A549 (cell line): Measurements from ENCODE around the gene IRF8. TPM values are rescaled to one million over a fixed set of nuclear protein-coding genes. Genes with fewer than 3 reads are reported as not detected.

Source experiments
- ATAC-seq, 2 experiments: fragments of 200-7000 bp in 1 of 2; fragments of >200 bp in 1 of 2; cut with Nextera tagmentation in 1 of 2; cut with Tn5 transposase in 1 of 2; 3 replicates each; pipeline versions ENCODE4 v1.8.0 to v1.9.1; 2018 to 2020; ENCODE audit warnings: mild to moderate bottlenecking in 1 of 2, moderate library complexity in 1 of 2
- CTCF ChIA-PET: fragments of 300-600 bp; sonication (Branson Sonifier 250); formaldehyde crosslinking; extraction: SDS; loops from one replicate; lab custom pipeline; 2021; ENCODE audit warnings: antibody characterized with exemption, inconsistent platforms; lab: Yijun Ruan, JAX
- POLR2A ChIA-PET: fragments of 350-600 bp; formaldehyde crosslinking; extraction: SDS; loops from one replicate; lab custom pipeline; 2021; ENCODE audit warnings: antibody characterized with exemption, inconsistent platforms; lab: Yijun Ruan, JAX
- DNase-seq, 2 experiments: peaks; one replicate each; pipeline versions ENCODE4 v3.0.0 to v3.0.0-alpha.2; 2011 to 2016; ENCODE audit warnings: low read depth in 1 of 2, low spot score in 1 of 2
- FAIRE-seq: peaks from 2 replicates; lab custom pipeline; 2011; peaks lifted over from hg19 to GRCh38; lab: Jason Lieb, UNC
- H3K27ac ChIP-seq, 2 experiments: fragments of >200 bp; sonication (Bioruptor Twin); formaldehyde crosslinking; 3 replicates each; pipeline ENCODE4 v1.5.1; 2016 to 2017
- H3K4me1 ChIP-seq: fragments of >200 bp; sonication (Bioruptor Twin); formaldehyde crosslinking; 3 replicates; pipeline ENCODE4 v1.6.1; 2016
- H3K4me2 ChIP-seq: fragments of >200 bp; sonication (Bioruptor Twin); formaldehyde crosslinking; 3 replicates; pipeline ENCODE4 v1.6.1; 2016
- H3K4me3 ChIP-seq: fragments of >200 bp; sonication (Bioruptor Twin); formaldehyde crosslinking; 3 replicates; pipeline ENCODE4 v1.5.1; 2016
- H3K9me3 ChIP-seq: fragments of >200 bp; sonication (Bioruptor Twin); formaldehyde crosslinking; 3 replicates; pipeline ENCODE4 v1.6.1; 2016
- ATOH8 ChIP-seq: fragments of 250-450 bp; sonication (Bioruptor Pico); IDR thresholded peaks from 2 replicates; pipeline ENCODE4 v1.5.0; 2020; ENCODE audit warnings: low read depth, mild to moderate bottlenecking, moderate library complexity
- BHLHE40 ChIP-seq: IDR thresholded peaks from 2 replicates; pipeline ENCODE4 v1.6.1; 2012; ENCODE audit warnings: low read depth, low read length, inconsistent platforms
- CBX8 ChIP-seq: fragments of 200-600 bp; sonication (generic); IDR thresholded peaks from 2 replicates; pipeline ENCODE4 v1.6.1; 2016
- CEBPB ChIP-seq, 2 experiments: fragments of >200 bp in 1 of 2; sonication (Bioruptor Twin) in 1 of 2; formaldehyde crosslinking in 1 of 2; IDR thresholded peaks; 2 replicates each; pipeline ENCODE4 v1.6.1; 2012 to 2016
- CHD4 ChIP-seq: fragments of 200-600 bp; sonication (generic); IDR thresholded peaks from 2 replicates; pipeline ENCODE4 v1.6.1; 2016; ENCODE audit warnings: antibody characterized with exemption, mild to moderate bottlenecking, borderline replicate concordance
- EHMT2 ChIP-seq: fragments of 200-600 bp; sonication (generic); IDR thresholded peaks from 2 replicates; pipeline ENCODE4 v1.6.1; 2016; ENCODE audit warnings: antibody characterized with exemption, low read depth, mild to moderate bottlenecking, moderate library complexity
- ELK1 ChIP-seq: fragments of 150-350 bp; IDR thresholded peaks from 2 replicates; pipeline ENCODE4 v1.6.1; 2014; ENCODE audit warnings: low read depth, mild to moderate bottlenecking, low read length
- EP300 ChIP-seq, 2 experiments: fragments of >200 bp; sonication (Bioruptor Twin); formaldehyde crosslinking; IDR thresholded peaks; 2 replicates in 1 of 2; 3 replicates in 1 of 2; pipeline ENCODE4 v1.6.1; 2016 to 2017
- ESRRA ChIP-seq: fragments of 150-350 bp; IDR thresholded peaks from 2 replicates; pipeline ENCODE4 v1.6.1; 2014; ENCODE audit warnings: mild to moderate bottlenecking, low read length, borderline replicate concordance
- FOXS1 ChIP-seq: fragments of 250-450 bp; sonication (Bioruptor Pico); IDR thresholded peaks from 2 replicates; pipeline ENCODE4 v1.5.0; 2020; ENCODE audit warnings: mild to moderate bottlenecking, moderate library complexity
- HOXA7 ChIP-seq: fragments of 250-450 bp; sonication (Bioruptor Pico); IDR thresholded peaks from 2 replicates; pipeline ENCODE4 v1.5.0; 2020; ENCODE audit warnings: mild to moderate bottlenecking, moderate library complexity
- HOXB13 ChIP-seq: fragments of 250-450 bp; sonication (Bioruptor Pico); IDR thresholded peaks from 2 replicates; pipeline ENCODE4 v1.5.0; 2020; ENCODE audit warnings: low read depth, mild to moderate bottlenecking, moderate library complexity
- KDM5A ChIP-seq: fragments of 200-600 bp; sonication (generic); IDR thresholded peaks from 2 replicates; pipeline ENCODE4 v1.6.1; 2016; ENCODE audit warnings: antibody characterized with exemption, mild to moderate bottlenecking
- MYC ChIP-seq: IDR thresholded peaks from 2 replicates; pipeline ENCODE4 v1.6.1; 2012; ENCODE audit warnings: mild to moderate bottlenecking, inconsistent platforms, low read length, improper control_type of control experiment, borderline replicate concordance
- PBX3 ChIP-seq: IDR thresholded peaks from 2 replicates; pipeline ENCODE4 v1.6.1; 2012
- PHF8 ChIP-seq: fragments of 200-600 bp; sonication (generic); IDR thresholded peaks from 2 replicates; pipeline ENCODE4 v1.6.1; 2016; ENCODE audit warnings: low read depth, mild to moderate bottlenecking, antibody characterized with exemption, moderate library complexity, borderline replicate concordance
- POLR2AphosphoS2 ChIP-seq: conservative IDR thresholded peaks from 2 replicates; pipeline ENCODE4 v1.6.1; 2012; ENCODE audit warnings: low read length, improper control_type of control experiment, inconsistent platforms
- RARB ChIP-seq: fragments of 250-450 bp; sonication (Bioruptor Pico); IDR thresholded peaks from 2 replicates; pipeline ENCODE4 v1.8.0; 2021; ENCODE audit warnings: mild to moderate bottlenecking, moderate library complexity
- REST ChIP-seq: fragments of 200-600 bp; sonication (generic); IDR thresholded peaks from 2 replicates; pipeline ENCODE4 v1.6.1; 2016; ENCODE audit warnings: antibody characterized with exemption, mild to moderate bottlenecking, moderate library complexity
- ZFP36 ChIP-seq: fragments of 450-650 bp; IDR thresholded peaks from 2 replicates; pipeline ENCODE4 v1.6.1; 2014; ENCODE audit warnings: borderline replicate concordance; ENCODE audit not compliant: partially characterized antibody
- WGBS: methylation state at CpG from one replicate; pipeline ENCODE4 v1.1.6; 2017; ENCODE audit errors: missing lambda C conversion rate; 5-methylcytosine and 5-hydroxymethylcytosine counted together
- polyA plus RNA-seq, 4 experiments: library from polyadenylated mRNA; depleted of rRNA in 3 of 4; stranded (reverse); fragments of >200 nt; fragmentation: RNase III in 1 of 4; extraction: RNeasy Plus Mini Kit Qiagen cat#74134 plus additional on column Dnase treatment in 1 of 4; gene quantifications; 2 replicates in 3 of 4; 3 replicates in 1 of 4; pipeline ENCODE4 v1.2.3, GENCODE V29; 2011 to 2017

Gene IRF8
- polyA plus RNA-seq, 2 of the 4 experiments (the other 2 are of a cell fraction): 0.16 to 0.18 TPM

GRCh38 chr16:85908444-85908843, 9.5 kb downstream of the IRF8 start:
- H3K4me3 ChIP-seq: no peak overlapping the region
- H3K27ac ChIP-seq: no peak overlapping the region
- DNase-seq: no peak
- no peaks in the 10 kb centered on the region for H3K4me1 ChIP-seq
- no peak overlapping the region for H3K4me2 ChIP-seq
- peaks cover 7% of the 10 kb centered on the region; the same call in 1 of the 3 replicates for H3K9me3 ChIP-seq
- POLR2A ChIA-PET: no interaction called here
- ATAC-seq: no peak
- CTCF ChIA-PET: interaction anchor here (0.6 to 1.5 kb wide), 4 partner anchors 80 to 794 kb away, joined by 3 to 6 read pairs (median 3); no protein-coding TSS in a partner anchor
- whole genome bisulfite sequencing: 35% methylated on average over 3 of the region's 3 CpGs
- TF ChIP-seq BHLHE40 (0 out of 2 replicates have a peak, but pooled peaks have one; percentile 14), ZFP36 (no peak)
- FAIRE-seq: no peak

- WGBS: 78% methylated on average over 10 of the region's 10 CpGs
- TF ChIP-seq ESRRA (no peak), HOXB13 (CRISPR knock-in tag) (no peak), CEBPB (IDR thresholded peaks at IDR 0.05) (no peak), EHMT2 (no peak), PBX3 (no peak), REST (no peak), EP300 (IDR thresholded peaks at IDR 0.05) (no peak), BHLHE40 (no peak), HOXA7 (CRISPR knock-in tag) (no peak), MYC (no peak), FOXS1 (CRISPR knock-in tag) (no peak), ZFP36 (no peak), PHF8 (no peak), CHD4 (no peak), ATOH8 (CRISPR knock-in tag) (no peak), CBX8 (no peak), ELK1 (no peak), POLR2AphosphoS2 (no peak), RARB (no peak), KDM5A (no peak)
- CTCF ChIA-PET: interaction anchor here (1.1 to 1.5 kb wide), 2 partner anchors 79 to 88 kb away, joined by 3 to 6 read pairs; no protein-coding TSS in a partner anchor
Observed at GRCh38 chr16:85908889-85909589, 10.1 kb downstream of the IRF8 start.

More at GRCh38 chr16:85908889-85909589, 10.1 kb downstream of the IRF8 start:
- Histone ChIP-seq H3K9me3 (peaks cover 7% of the 10 kb centered on the region; the same call in 1 of the 3 replicates), H3K4me2 (no peak overlapping the region), H3K4me3 (no peak overlapping the region), H3K4me1 (no peaks in the 10 kb centered on the region), H3K27ac (no peak overlapping the region)
- FAIRE-seq (no peak), DNase-seq (no peak), ATAC-seq (no peak)
- POLR2A ChIA-PET: no interaction called here
